Middle frontal gyrus (tissue), 1 donor: ENCODE results near the gene APBB2.
A peak's percentile ranks its signal among the peaks of the same experiment; 100 is the strongest.
"Not testable (repeated sequence)": the region's sequence is repeated elsewhere in the genome, so short reads cannot be mapped to it uniquely, and the experiment has no call there.

Source experiments
- DNase-seq: peaks from one replicate; pipeline ENCODE4 v3.0.0-alpha.2; 2015; ENCODE audit warnings: low spot score; ENCODE audit errors: extremely low spot score

APBB2 gene

GRCh38 chr4:40915318-40916217 lies 298.8 kb downstream of the APBB2 start:
- no peak for DNase-seq

GRCh38 chr4:40912460-40913184 lies 301.7 kb downstream of the APBB2 start:
- DNase-seq = peak; percentile 38

- DNase-seq = no peak
Measured at GRCh38 chr4:40910706-40911105, 303.6 kb downstream of the APBB2 start.

GRCh38 chr4:40909363-40909876 lies 304.9 kb downstream of the APBB2 start:
- no peak for DNase-seq

- DNase-seq = no peak
Measured at GRCh38 chr4:40908702-40909362, 305.5 kb downstream of the APBB2 start.

GRCh38 chr4:40908297-40908696 lies 306.0 kb downstream of the APBB2 start:
- no peak for DNase-seq

- DNase-seq = no peak
Measured at GRCh38 chr4:40905414-40905813, 308.9 kb downstream of the APBB2 start.

GRCh38 chr4:40900531-40900930 lies 313.8 kb downstream of the APBB2 start:
- DNase-seq = not testable (repeated sequence)

- peak; percentile 37 for DNase-seq
Measured at GRCh38 chr4:40897557-40898203, 316.7 kb downstream of the APBB2 start.

- DNase-seq = no peak
Measured at GRCh38 chr4:40890764-40891163, 323.6 kb downstream of the APBB2 start.

GRCh38 chr4:40890199-40890598 lies 324.1 kb downstream of the APBB2 start:
- DNase-seq = no peak

- DNase-seq = no peak
Measured at GRCh38 chr4:40888933-40889332, 325.4 kb downstream of the APBB2 start.

- no peak for DNase-seq
Measured at GRCh38 chr4:40887764-40888131, 326.6 kb downstream of the APBB2 start.

GRCh38 chr4:40886931-40887763 lies 327.2 kb downstream of the APBB2 start:
- DNase-seq = no peak

GRCh38 chr4:40881851-40882250 lies 332.5 kb downstream of the APBB2 start:
- DNase-seq = no peak

- no peak for DNase-seq
Measured at GRCh38 chr4:40881096-40881495, 333.2 kb downstream of the APBB2 start.

- no peak for DNase-seq
Measured at GRCh38 chr4:40878548-40879055, 335.7 kb downstream of the APBB2 start.

- no peak for DNase-seq
Measured at GRCh38 chr4:40877081-40877480, 337.3 kb downstream of the APBB2 start.

GRCh38 chr4:40875507-40876150 lies 338.7 kb downstream of the APBB2 start:
- DNase-seq = no peak

- DNase-seq = no peak
Measured at GRCh38 chr4:40874901-40875300, 339.4 kb downstream of the APBB2 start.
